Stimulated activated CD4-positive, alpha-beta T cell treated with anti-CD3 and anti-CD28 coated beads, TNF-alpha, amount 100 ng/mL, for 24 hours (primary cell): ENCODE measurements around the gene PNMA8A.

Source experiments
- DNase-seq, 3 experiments: peaks; one replicate each; pipeline ENCODE4 v3.0.0-alpha.2; 2020; ENCODE audit warnings: low read depth in 3 of 3

The PNMA8A gene

GRCh38 chr19:46428239-46429135 is 42.9 kb downstream of the PNMA8A start, which contains the start of gene PNMA8C:
TSS of gene PNMA8C (minus strand) at chr19:46428936. CDS start at chr19:46428359, 577 bp downstream.
- DNase-seq = peak in 2 of 3 experiments; percentile 27 to 57

- no peak for DNase-seq
These were observed 43.8 kb downstream of the PNMA8A start for GRCh38 chr19:46427518-46428045.

- peak in 2 of 3 experiments; percentile 14 to 31 for DNase-seq
These were observed 44.7 kb downstream of the PNMA8A start for GRCh38 chr19:46426506-46427162.

- no peak for DNase-seq
These were observed 45.3 kb downstream of the PNMA8A start for GRCh38 chr19:46426035-46426505.

GRCh38 chr19:46423188-46423587 is 48.2 kb downstream of the PNMA8A start:
- DNase-seq = no peak

- no peak for DNase-seq
These were observed 49.0 kb downstream of the PNMA8A start for GRCh38 chr19:46422344-46422743.

GRCh38 chr19:46420056-46420455 is 51.3 kb downstream of the PNMA8A start:
- DNase-seq = no peak
